Glomerular endothelial cell (primary cell): Measurements from ENCODE around the gene MUSTN1. TPM values are rescaled to one million over a fixed set of nuclear protein-coding genes. Genes with fewer than 3 reads are reported as not detected.

Experiments used
- DNase-seq: peaks from one replicate; pipeline ENCODE4 v3.0.0-alpha.2; 2011; ENCODE audit warnings: low read depth, low spot score; ENCODE audit errors: extremely low read depth
- total RNA-seq: library from RNA; depleted of rRNA; stranded (reverse); fragments of >200 nt; gene quantifications from 2 replicates; pipeline ENCODE4 v1.2.3, GENCODE V29; 2015

MUSTN1 gene
- total RNA-seq, 1 donor from 2014 or later, result 2.7 TPM

- DNase-seq, result no peak
Observed at GRCh38 chr3:52809662-52810377, 25.0 kb downstream of the MUSTN1 start.

GRCh38 chr3:52809149-52809548, 25.7 kb downstream of the MUSTN1 start:
- no peak for DNase-seq

GRCh38 chr3:52805270-52806039, 29.4 kb downstream of the MUSTN1 start:
- no peak for DNase-seq

- DNase-seq, result no peak
Observed at GRCh38 chr3:52801839-52802238, 33.0 kb downstream of the MUSTN1 start.

GRCh38 chr3:52800079-52800478, 34.7 kb downstream of the MUSTN1 start:
- no peak for DNase-seq

GRCh38 chr3:52798978-52799476, 35.8 kb downstream of the MUSTN1 start:
- DNase-seq, result peak; percentile 9

- DNase-seq, result no peak
Observed at GRCh38 chr3:52798376-52798977, 36.3 kb downstream of the MUSTN1 start.

- DNase-seq, result no peak
Observed at GRCh38 chr3:52796411-52796810, 38.4 kb downstream of the MUSTN1 start.

- no peak for DNase-seq
Observed at GRCh38 chr3:52795298-52795900, 39.4 kb downstream of the MUSTN1 start.

GRCh38 chr3:52794612-52795099, 40.2 kb downstream of the MUSTN1 start, which contains the start of gene ITIH3:
Gene ITIH3, plus strand, starts transcription at chr3:52794796. Its CDS starts 8 bp downstream, at chr3:52794804.
- no peak for DNase-seq

- no peak for DNase-seq
Observed at GRCh38 chr3:52793702-52794611, 40.9 kb downstream of the MUSTN1 start.

GRCh38 chr3:52792961-52793695, 41.7 kb downstream of the MUSTN1 start:
- no peak for DNase-seq

GRCh38 chr3:52792413-52792812, 42.4 kb downstream of the MUSTN1 start:
- no peak for DNase-seq

GRCh38 chr3:52791928-52792327, 42.9 kb downstream of the MUSTN1 start:
- no peak for DNase-seq

- no peak for DNase-seq
Observed at GRCh38 chr3:52791366-52791765, 43.5 kb downstream of the MUSTN1 start.

- no peak for DNase-seq
Observed at GRCh38 chr3:52790741-52791140, 44.1 kb downstream of the MUSTN1 start.

GRCh38 chr3:52790337-52790736, 44.5 kb downstream of the MUSTN1 start:
- no peak for DNase-seq

- no peak for DNase-seq
Observed at GRCh38 chr3:52789746-52790040, 45.1 kb downstream of the MUSTN1 start.
